HepG2 (cell line): Measurements from ENCODE around the gene ZNF618. TPM values are rescaled to one million over a fixed set of nuclear protein-coding genes. Genes with fewer than 3 reads are reported as not detected.

Source experiments
- ATF1 ChIP-seq: IDR thresholded peaks from 2 replicates; pipeline ENCODE4 v1.6.1; 2016; ENCODE audit warnings: mild to moderate bottlenecking, control low read depth
- CAMTA2 ChIP-seq: sonication (generic); formaldehyde crosslinking; IDR thresholded peaks from 2 replicates; pipeline ENCODE4 v1.4.0; 2020; ENCODE audit warnings: mild to moderate bottlenecking, missing genetic modification reagents, borderline replicate concordance
- GTF2F1 ChIP-seq: fragments of 150-350 bp; IDR thresholded peaks from 2 replicates; pipeline ENCODE4 v1.6.1; 2014; ENCODE audit warnings: low read length
- ISL2 ChIP-seq: sonication (generic); formaldehyde crosslinking; IDR thresholded peaks from 2 replicates; pipeline ENCODE4 v1.5.0; 2020; ENCODE audit warnings: missing genetic modification reagents
- NFE2L2 ChIP-seq: fragments of 150-350 bp; IDR thresholded peaks from 2 replicates; pipeline ENCODE4 v1.6.1; 2014; ENCODE audit warnings: low read length
- NR3C1 ChIP-seq: sonication (generic); formaldehyde crosslinking; IDR thresholded peaks from 2 replicates; pipeline ENCODE4 v1.4.0; 2020; ENCODE audit warnings: missing genetic modification reagents
- RAD51 ChIP-seq: fragments of 450-650 bp; IDR thresholded peaks from 2 replicates; pipeline ENCODE4 v1.6.1; 2016; ENCODE audit warnings: borderline replicate concordance
- SNAI1 ChIP-seq: sonication (generic); formaldehyde crosslinking; IDR thresholded peaks from 2 replicates; pipeline ENCODE4 v1.5.0; 2020; ENCODE audit warnings: mild to moderate bottlenecking, missing genetic modification reagents, borderline replicate concordance
- TEAD2 ChIP-seq: sonication (generic); formaldehyde crosslinking; IDR thresholded peaks from 2 replicates; pipeline ENCODE4 v1.9.0; 2021; ENCODE audit warnings: missing genetic modification reagents
- ZNF3 ChIP-seq: IDR thresholded peaks from 2 replicates; pipeline ENCODE4 v1.7.0; 2017; ENCODE audit warnings: inconsistent platforms
- ZNF441 ChIP-seq: sonication (generic); formaldehyde crosslinking; IDR thresholded peaks from 2 replicates; pipeline ENCODE4 v1.7.0; 2021; ENCODE audit warnings: missing genetic modification reagents, borderline replicate concordance
- ZNF460 ChIP-seq: sonication (generic); formaldehyde crosslinking; IDR thresholded peaks from 2 replicates; pipeline ENCODE4 v1.5.1; 2020; ENCODE audit warnings: missing genetic modification reagents, mild to moderate bottlenecking, borderline replicate concordance
- ZNF552 ChIP-seq: sonication (generic); formaldehyde crosslinking; IDR thresholded peaks from 2 replicates; pipeline ENCODE4 v1.9.0; 2022; ENCODE audit warnings: missing genetic modification reagents, mild to moderate bottlenecking, borderline replicate concordance
- ZNF557 ChIP-seq: sonication (generic); formaldehyde crosslinking; IDR thresholded peaks from 2 replicates; pipeline ENCODE4 v1.4.0; 2020; ENCODE audit warnings: missing genetic modification reagents
- polyA plus RNA-seq, 8 experiments: library from polyadenylated mRNA; depleted of rRNA in 3 of 8; stranded (reverse) in 7 of 8; unstranded in 1 of 8; fragments of >200 nt; fragmentation: Illumina TruSeq in 4 of 8; extraction: Trizol in 4 of 8; gene quantifications; 2 replicates each; pipeline versions ENCODE4 v1.2.1 to v1.2.3, GENCODE V29; 2011 to 2016; ENCODE audit warnings: low read depth in 4 of 8, missing spikeins in 1 of 8, mixed read lengths in 1 of 8; ENCODE audit not compliant: insufficient read depth in 1 of 8
- total RNA-seq, 5 experiments: library from RNA; depleted of rRNA; stranded (reverse); fragments of >200 nt; fragmentation: Illumina TruSeq; extraction: Trizol; gene quantifications; 2 replicates each; pipeline ENCODE4 v1.2.3, GENCODE V29; 2016; ENCODE audit warnings: low read depth in 1 of 5
- TF ChIP-seq, protein P1 (sequence below): sonication (generic); formaldehyde crosslinking; conservative IDR thresholded peaks from 2 replicates; pipeline ENCODE4 v1.5.0; 2020; ENCODE audit warnings: missing genetic modification reagents
- TF ChIP-seq, protein P2 (sequence below): sonication (generic); formaldehyde crosslinking; IDR thresholded peaks from 2 replicates; pipeline ENCODE4 v1.4.0; 2020; ENCODE audit warnings: mild to moderate bottlenecking, missing genetic modification reagents
- TF ChIP-seq, protein P3 (sequence below): IDR thresholded peaks from 2 replicates; pipeline ENCODE4 v1.6.1; 2016; ENCODE audit warnings: mild to moderate bottlenecking
- TF ChIP-seq, protein P4 (sequence below): sonication (generic); formaldehyde crosslinking; IDR thresholded peaks from 2 replicates; pipeline ENCODE4 v1.4.0; 2020; ENCODE audit warnings: mild to moderate bottlenecking, missing genetic modification reagents
- TF ChIP-seq, protein P5 (sequence below): sonication (generic); formaldehyde crosslinking; IDR thresholded peaks from 2 replicates; pipeline ENCODE4 v1.5.1; 2020; ENCODE audit warnings: missing genetic modification reagents, mild to moderate bottlenecking, borderline replicate concordance
- TF ChIP-seq, protein P6 (sequence below): sonication (generic); formaldehyde crosslinking; IDR thresholded peaks from 2 replicates; pipeline ENCODE4 v1.8.0; 2022; ENCODE audit warnings: missing genetic modification reagents, mild to moderate bottlenecking, moderate library complexity, borderline replicate concordance

Gene ZNF618
- total and polyA plus RNA-seq, 2 of the 13 experiments (the other 11 are each of a cell fraction or from before 2014, with no cell fraction given) = 0.07 TPM

DNA sequence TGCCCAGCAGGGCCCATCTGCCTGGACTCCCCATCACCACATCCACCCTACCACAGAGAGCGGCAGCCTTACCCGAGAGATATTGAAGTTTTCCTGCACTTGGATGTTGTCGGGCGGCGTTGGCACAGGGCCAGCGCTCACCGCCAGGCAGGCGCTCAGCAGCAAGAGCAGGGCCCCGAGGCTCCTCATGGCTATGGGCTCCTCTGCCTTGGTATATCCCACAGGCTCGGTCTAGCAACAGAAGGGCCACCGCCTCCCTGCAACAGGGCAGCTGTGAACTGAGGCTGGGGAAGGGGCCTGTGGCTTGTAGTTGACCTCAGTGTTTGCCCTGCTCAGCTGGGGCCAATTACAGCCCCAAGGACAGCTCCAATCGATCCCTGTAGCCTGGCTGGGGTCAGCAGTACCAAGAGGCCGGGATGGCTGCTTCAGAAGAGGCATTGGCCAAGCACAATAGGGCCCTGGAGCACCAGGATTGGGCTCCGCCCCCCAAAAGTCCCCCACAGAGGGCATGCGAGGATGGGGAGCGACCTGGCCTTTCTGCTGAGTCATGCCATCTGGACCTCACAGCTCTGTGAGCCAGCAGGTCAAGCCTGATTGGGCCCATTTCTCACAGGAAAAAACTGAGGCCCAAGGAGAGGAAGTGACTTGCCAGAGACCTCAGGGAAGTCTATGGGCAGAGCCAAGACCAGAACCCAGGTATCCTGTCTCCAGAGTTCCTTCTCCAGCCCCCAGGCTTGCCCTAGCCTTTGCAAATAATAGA lies 202.1 kb downstream of the ZNF618 start, which contains the start of gene AMBP (continued):
- TF ChIP-seq ISL2 (CRISPR knock-in tag) = peak; percentile 94
- TF ChIP-seq, protein P1, sequence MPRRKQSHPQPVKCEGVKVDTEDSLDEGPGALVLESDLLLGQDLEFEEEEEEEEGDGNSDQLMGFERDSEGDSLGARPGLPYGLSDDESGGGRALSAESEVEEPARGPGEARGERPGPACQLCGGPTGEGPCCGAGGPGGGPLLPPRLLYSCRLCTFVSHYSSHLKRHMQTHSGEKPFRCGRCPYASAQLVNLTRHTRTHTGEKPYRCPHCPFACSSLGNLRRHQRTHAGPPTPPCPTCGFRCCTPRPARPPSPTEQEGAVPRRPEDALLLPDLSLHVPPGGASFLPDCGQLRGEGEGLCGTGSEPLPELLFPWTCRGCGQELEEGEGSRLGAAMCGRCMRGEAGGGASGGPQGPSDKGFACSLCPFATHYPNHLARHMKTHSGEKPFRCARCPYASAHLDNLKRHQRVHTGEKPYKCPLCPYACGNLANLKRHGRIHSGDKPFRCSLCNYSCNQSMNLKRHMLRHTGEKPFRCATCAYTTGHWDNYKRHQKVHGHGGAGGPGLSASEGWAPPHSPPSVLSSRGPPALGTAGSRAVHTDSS (CRISPR knock-in tag) = no peak
- TF ChIP-seq, protein P2, sequence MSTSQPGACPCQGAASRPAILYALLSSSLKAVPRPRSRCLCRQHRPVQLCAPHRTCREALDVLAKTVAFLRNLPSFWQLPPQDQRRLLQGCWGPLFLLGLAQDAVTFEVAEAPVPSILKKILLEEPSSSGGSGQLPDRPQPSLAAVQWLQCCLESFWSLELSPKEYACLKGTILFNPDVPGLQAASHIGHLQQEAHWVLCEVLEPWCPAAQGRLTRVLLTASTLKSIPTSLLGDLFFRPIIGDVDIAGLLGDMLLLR (CRISPR knock-in tag) = peak; percentile 77
- no peak for TF ChIP-seq ATF1
- peak; percentile 84; the same call in 1 of the 2 replicates for TF ChIP-seq CAMTA2 (CRISPR knock-in tag)
- 0 out of 2 replicates have a peak, but pooled peaks have one; percentile 56 for TF ChIP-seq SNAI1 (CRISPR knock-in tag)
- TF ChIP-seq, protein P3, sequence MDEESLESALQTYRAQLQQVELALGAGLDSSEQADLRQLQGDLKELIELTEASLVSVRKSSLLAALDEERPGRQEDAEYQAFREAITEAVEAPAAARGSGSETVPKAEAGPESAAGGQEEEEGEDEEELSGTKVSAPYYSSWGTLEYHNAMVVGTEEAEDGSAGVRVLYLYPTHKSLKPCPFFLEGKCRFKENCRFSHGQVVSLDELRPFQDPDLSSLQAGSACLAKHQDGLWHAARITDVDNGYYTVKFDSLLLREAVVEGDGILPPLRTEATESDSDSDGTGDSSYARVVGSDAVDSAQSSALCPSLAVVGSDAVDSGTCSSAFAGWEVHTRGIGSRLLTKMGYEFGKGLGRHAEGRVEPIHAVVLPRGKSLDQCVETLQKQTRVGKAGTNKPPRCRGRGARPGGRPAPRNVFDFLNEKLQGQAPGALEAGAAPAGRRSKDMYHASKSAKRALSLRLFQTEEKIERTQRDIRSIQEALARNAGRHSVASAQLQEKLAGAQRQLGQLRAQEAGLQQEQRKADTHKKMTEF (CRISPR knock-in tag) = peak; percentile 98
- TF ChIP-seq ZNF441 (CRISPR knock-in tag) = no peak
- TF ChIP-seq ZNF460 (CRISPR knock-in tag) = peak; percentile 61; the same call in 1 of the 2 replicates
- TF ChIP-seq, protein P4, sequence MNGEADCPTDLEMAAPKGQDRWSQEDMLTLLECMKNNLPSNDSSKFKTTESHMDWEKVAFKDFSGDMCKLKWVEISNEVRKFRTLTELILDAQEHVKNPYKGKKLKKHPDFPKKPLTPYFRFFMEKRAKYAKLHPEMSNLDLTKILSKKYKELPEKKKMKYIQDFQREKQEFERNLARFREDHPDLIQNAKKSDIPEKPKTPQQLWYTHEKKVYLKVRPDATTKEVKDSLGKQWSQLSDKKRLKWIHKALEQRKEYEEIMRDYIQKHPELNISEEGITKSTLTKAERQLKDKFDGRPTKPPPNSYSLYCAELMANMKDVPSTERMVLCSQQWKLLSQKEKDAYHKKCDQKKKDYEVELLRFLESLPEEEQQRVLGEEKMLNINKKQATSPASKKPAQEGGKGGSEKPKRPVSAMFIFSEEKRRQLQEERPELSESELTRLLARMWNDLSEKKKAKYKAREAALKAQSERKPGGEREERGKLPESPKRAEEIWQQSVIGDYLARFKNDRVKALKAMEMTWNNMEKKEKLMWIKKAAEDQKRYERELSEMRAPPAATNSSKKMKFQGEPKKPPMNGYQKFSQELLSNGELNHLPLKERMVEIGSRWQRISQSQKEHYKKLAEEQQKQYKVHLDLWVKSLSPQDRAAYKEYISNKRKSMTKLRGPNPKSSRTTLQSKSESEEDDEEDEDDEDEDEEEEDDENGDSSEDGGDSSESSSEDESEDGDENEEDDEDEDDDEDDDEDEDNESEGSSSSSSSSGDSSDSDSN (CRISPR knock-in tag) = peak; percentile 93
- no peak for TF ChIP-seq ZNF557
- TF ChIP-seq, protein P5, sequence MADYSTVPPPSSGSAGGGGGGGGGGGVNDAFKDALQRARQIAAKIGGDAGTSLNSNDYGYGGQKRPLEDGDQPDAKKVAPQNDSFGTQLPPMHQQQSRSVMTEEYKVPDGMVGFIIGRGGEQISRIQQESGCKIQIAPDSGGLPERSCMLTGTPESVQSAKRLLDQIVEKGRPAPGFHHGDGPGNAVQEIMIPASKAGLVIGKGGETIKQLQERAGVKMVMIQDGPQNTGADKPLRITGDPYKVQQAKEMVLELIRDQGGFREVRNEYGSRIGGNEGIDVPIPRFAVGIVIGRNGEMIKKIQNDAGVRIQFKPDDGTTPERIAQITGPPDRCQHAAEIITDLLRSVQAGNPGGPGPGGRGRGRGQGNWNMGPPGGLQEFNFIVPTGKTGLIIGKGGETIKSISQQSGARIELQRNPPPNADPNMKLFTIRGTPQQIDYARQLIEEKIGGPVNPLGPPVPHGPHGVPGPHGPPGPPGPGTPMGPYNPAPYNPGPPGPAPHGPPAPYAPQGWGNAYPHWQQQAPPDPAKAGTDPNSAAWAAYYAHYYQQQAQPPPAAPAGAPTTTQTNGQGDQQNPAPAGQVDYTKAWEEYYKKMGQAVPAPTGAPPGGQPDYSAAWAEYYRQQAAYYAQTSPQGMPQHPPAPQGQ = peak; percentile 57; the same call in 1 of the 2 replicates
- TF ChIP-seq GTF2F1 = no peak
- TF ChIP-seq, protein P6, sequence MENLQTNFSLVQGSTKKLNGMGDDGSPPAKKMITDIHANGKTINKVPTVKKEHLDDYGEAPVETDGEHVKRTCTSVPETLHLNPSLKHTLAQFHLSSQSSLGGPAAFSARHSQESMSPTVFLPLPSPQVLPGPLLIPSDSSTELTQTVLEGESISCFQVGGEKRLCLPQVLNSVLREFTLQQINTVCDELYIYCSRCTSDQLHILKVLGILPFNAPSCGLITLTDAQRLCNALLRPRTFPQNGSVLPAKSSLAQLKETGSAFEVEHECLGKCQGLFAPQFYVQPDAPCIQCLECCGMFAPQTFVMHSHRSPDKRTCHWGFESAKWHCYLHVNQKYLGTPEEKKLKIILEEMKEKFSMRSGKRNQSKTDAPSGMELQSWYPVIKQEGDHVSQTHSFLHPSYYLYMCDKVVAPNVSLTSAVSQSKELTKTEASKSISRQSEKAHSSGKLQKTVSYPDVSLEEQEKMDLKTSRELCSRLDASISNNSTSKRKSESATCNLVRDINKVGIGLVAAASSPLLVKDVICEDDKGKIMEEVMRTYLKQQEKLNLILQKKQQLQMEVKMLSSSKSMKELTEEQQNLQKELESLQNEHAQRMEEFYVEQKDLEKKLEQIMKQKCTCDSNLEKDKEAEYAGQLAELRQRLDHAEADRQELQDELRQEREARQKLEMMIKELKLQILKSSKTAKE (CRISPR knock-in tag) = no peak
- no peak for TF ChIP-seq RAD51
- TF ChIP-seq ZNF552 = peak; percentile 90
- TF ChIP-seq NFE2L2 = peak; percentile 100
- no peak for TF ChIP-seq TEAD2 (CRISPR knock-in tag)
- TF ChIP-seq ZNF3 (CRISPR knock-in tag) = peak; percentile 82; the same call in 1 of the 2 replicates
- TF ChIP-seq NR3C1 (CRISPR knock-in tag) = no peak
